ENCODE data around the gene CARMIL1. TPM values are rescaled to one million over a fixed set of nuclear protein-coding genes. Genes with fewer than 3 reads are reported as not detected.

CARMIL1 gene
- total RNA-seq, 1 experiment from 2014 or later = 25.2 TPM

- no peaks in the 10 kb centered on the region for H3K27me3 Mint-ChIP-seq (ENCODE audit: insufficient read depth, unreplicated experiment)
- intact Hi-C loops (cut with micrococcal nuclease) = no loop called here
- no peaks in the 10 kb centered on the region for H3K9me3 Mint-ChIP-seq (ENCODE audit: unreplicated experiment)
- H3K4me1 Mint-ChIP-seq (ENCODE audit: insufficient read depth, unreplicated experiment) = peaks cover 20% of the 10 kb centered on the region
- ChIA-PET CTCF (interaction anchor here (0.6 to 1.1 kb wide), 2 partner anchors 9 to 575 kb away, joined by 3 read pairs; no protein-coding TSS in a partner anchor), POLR2A (interaction anchor here (0.9 kb wide), 1 partner anchor 19 kb away, joined by 3 read pairs; no protein-coding TSS in a partner anchor)
- BruUV-seq (replicated peaks) = no TSS peak
- H3K4me3 Mint-ChIP-seq (ENCODE audit: unreplicated experiment) = no peak overlapping the region
- H3K27ac Mint-ChIP-seq (ENCODE audit: low read depth, unreplicated experiment) = no peak overlapping the region
- no peaks in the 10 kb centered on the region for H3K36me3 Mint-ChIP-seq (ENCODE audit: insufficient read depth, unreplicated experiment)
- TF ChIP-seq, protein P1, sequence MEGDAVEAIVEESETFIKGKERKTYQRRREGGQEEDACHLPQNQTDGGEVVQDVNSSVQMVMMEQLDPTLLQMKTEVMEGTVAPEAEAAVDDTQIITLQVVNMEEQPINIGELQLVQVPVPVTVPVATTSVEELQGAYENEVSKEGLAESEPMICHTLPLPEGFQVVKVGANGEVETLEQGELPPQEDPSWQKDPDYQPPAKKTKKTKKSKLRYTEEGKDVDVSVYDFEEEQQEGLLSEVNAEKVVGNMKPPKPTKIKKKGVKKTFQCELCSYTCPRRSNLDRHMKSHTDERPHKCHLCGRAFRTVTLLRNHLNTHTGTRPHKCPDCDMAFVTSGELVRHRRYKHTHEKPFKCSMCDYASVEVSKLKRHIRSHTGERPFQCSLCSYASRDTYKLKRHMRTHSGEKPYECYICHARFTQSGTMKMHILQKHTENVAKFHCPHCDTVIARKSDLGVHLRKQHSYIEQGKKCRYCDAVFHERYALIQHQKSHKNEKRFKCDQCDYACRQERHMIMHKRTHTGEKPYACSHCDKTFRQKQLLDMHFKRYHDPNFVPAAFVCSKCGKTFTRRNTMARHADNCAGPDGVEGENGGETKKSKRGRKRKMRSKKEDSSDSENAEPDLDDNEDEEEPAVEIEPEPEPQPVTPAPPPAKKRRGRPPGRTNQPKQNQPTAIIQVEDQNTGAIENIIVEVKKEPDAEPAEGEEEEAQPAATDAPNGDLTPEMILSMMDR (IDR thresholded peaks at IDR 0.05; ENCODE audit: unreplicated experiment) = no peak
- DNase-seq (ENCODE audit: unreplicated experiment) = no peak
Observed at GRCh38 chr6:25332655-25333071, 53.5 kb downstream of the CARMIL1 start.

DNA sequence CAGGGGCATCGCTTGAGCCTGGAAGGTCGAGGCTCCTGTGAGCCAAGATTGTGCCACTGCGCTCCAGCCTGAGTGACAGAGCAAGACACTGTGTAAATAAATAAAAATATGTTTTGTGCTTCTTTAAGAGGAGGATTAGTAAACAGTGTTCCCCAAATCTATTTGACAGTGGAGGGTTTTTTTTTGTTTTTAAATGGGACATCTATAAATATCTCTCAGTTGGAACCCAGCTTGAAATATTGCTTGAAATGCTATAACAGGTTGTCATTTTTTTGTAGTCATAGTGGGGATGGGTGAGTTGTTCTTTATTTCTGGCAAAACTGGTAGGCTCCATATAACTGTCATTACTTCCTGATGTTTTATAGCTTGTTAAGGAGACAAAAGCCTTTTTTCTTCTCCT lies 54.3 kb downstream of the CARMIL1 start:
- Mint-ChIP-seq H3K9me3 (ENCODE audit: unreplicated experiment) (no peaks in the 10 kb centered on the region), H3K4me1 (ENCODE audit: insufficient read depth, unreplicated experiment) (peaks cover 20% of the 10 kb centered on the region), H3K36me3 (ENCODE audit: insufficient read depth, unreplicated experiment) (no peaks in the 10 kb centered on the region), H3K27ac (ENCODE audit: low read depth, unreplicated experiment) (no peak overlapping the region), H3K4me3 (ENCODE audit: unreplicated experiment) (no peak overlapping the region), H3K27me3 (ENCODE audit: insufficient read depth, unreplicated experiment) (no peaks in the 10 kb centered on the region)
- TF ChIP-seq, protein P1 (IDR thresholded peaks at IDR 0.05; ENCODE audit: unreplicated experiment) = no peak
- no TSS peak for BruUV-seq (replicated peaks)
- ChIA-PET CTCF (interaction anchor here (0.6 to 1.1 kb wide), 2 partner anchors 8 to 55 kb away, joined by 3 read pairs; no protein-coding TSS in a partner anchor), POLR2A (interaction anchor here (0.6 to 1.1 kb wide), 2 partner anchors 21 to 304 kb away, joined by 3 to 5 read pairs; no protein-coding TSS in a partner anchor)
- intact Hi-C loops (cut with micrococcal nuclease) = no loop called here
- DNase-seq (ENCODE audit: unreplicated experiment) = no peak

- intact Hi-C loops (cut with micrococcal nuclease) = no loop called here
- no peak overlapping the region for H3K27ac Mint-ChIP-seq (ENCODE audit: low read depth, unreplicated experiment)
- TF ChIP-seq, protein P1 (IDR thresholded peaks at IDR 0.05; ENCODE audit: unreplicated experiment) = no peak
Observed at GRCh38 chr6:25334793-25335192, 55.6 kb downstream of the CARMIL1 start.

GRCh38 chr6:25336996-25337395 lies 57.8 kb downstream of the CARMIL1 start:
- Mint-ChIP-seq H3K27ac (ENCODE audit: low read depth, unreplicated experiment) (no peak overlapping the region), H3K36me3 (ENCODE audit: insufficient read depth, unreplicated experiment) (no peaks in the 10 kb centered on the region), H3K4me1 (ENCODE audit: insufficient read depth, unreplicated experiment) (peaks cover 18% of the 10 kb centered on the region), H3K27me3 (ENCODE audit: insufficient read depth, unreplicated experiment) (no peaks in the 10 kb centered on the region), H3K9me3 (ENCODE audit: unreplicated experiment) (no peaks in the 10 kb centered on the region), H3K4me3 (ENCODE audit: unreplicated experiment) (no peak overlapping the region)
- intact Hi-C loops (cut with micrococcal nuclease) = no loop called here
- ChIA-PET CTCF (interaction anchor here (1.0 kb wide), 1 partner anchor 9 kb away, joined by 3 read pairs; no protein-coding TSS in a partner anchor), POLR2A (interaction anchor here (0.6 kb wide), 1 partner anchor 502 kb away, joined by 4 read pairs; no protein-coding TSS in a partner anchor)
- TF ChIP-seq, protein P1 (IDR thresholded peaks at IDR 0.05; ENCODE audit: unreplicated experiment) = no peak
- BruUV-seq (replicated peaks) = no TSS peak
- no peak for DNase-seq (ENCODE audit: unreplicated experiment)

More at GRCh38 chr6:25334793-25335192, 55.6 kb downstream of the CARMIL1 start:
- ChIA-PET CTCF (interaction anchor here (0.7 to 1.1 kb wide), 3 partner anchors 11 to 185 kb away, joined by 3 to 4 read pairs (median 4); no protein-coding TSS in a partner anchor), POLR2A (interaction anchor here (0.8 kb wide), 1 partner anchor 17 kb away, joined by 3 read pairs; no protein-coding TSS in a partner anchor)
- Mint-ChIP-seq H3K36me3 (ENCODE audit: insufficient read depth, unreplicated experiment) (no peaks in the 10 kb centered on the region), H3K4me3 (ENCODE audit: unreplicated experiment) (no peak overlapping the region), H3K4me1 (ENCODE audit: insufficient read depth, unreplicated experiment) (peaks cover 20% of the 10 kb centered on the region), H3K9me3 (ENCODE audit: unreplicated experiment) (no peaks in the 10 kb centered on the region), H3K27me3 (ENCODE audit: insufficient read depth, unreplicated experiment) (no peaks in the 10 kb centered on the region)
- BruUV-seq (replicated peaks) = no TSS peak
- no peak for DNase-seq (ENCODE audit: unreplicated experiment)
